SK-N-MC (cell line): ENCODE data around the gene HPCAL1.

Experiments
- EZH2 ChIP-seq: fragments of 200-600 bp; sonication (generic); IDR thresholded peaks from one replicate; pipeline ENCODE4 v1.6.1; 2017; ENCODE audit warnings: antibody characterized with exemption
- POLR2AphosphoS5 ChIP-seq: IDR thresholded peaks from 2 replicates; pipeline ENCODE4 v1.6.1; 2012; ENCODE audit warnings: mild to moderate bottlenecking, low read depth, low read length, borderline replicate concordance

DNA sequence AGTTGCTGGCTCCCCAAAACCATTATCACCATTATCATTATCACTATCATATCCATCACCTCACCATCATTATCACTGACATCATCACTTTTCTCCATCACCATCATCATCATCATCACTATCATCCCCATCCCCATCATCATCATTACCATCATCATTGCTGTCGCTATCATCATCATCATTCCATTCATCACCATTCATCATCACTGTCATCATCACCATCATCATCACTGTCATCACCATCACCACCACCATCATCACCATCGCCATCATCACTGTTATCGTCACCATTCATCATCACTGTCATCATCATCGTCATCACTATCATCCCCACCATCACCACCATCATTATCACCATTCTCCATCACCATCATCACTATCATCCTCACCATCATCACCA, 9.0 kb downstream of the HPCAL1 start:
- TF ChIP-seq EZH2 (no peak), POLR2AphosphoS5 (no peak)
